ENCODE results near the gene MAP3K21.

- TF ChIP-seq CTCF (conservative IDR thresholded peaks at IDR 0.05) (no peak), ZFX (IDR thresholded peaks at IDR 0.05) (no peak)
These were observed 66.6 kb downstream of the MAP3K21 start for GRCh38 chr1:233393926-233394680.
